Activated T-cell treated with anti-CD3 and anti-CD28 coated beads, Interleukin-2, amount 50 U/mL, for 48 hours (primary cell): ENCODE results near the gene CYFIP2.

Experiments used
- DNase-seq, 2 experiments: peaks; one replicate each; pipeline ENCODE4 v3.0.0-alpha.2; 2020

The CYFIP2 gene

DNA sequence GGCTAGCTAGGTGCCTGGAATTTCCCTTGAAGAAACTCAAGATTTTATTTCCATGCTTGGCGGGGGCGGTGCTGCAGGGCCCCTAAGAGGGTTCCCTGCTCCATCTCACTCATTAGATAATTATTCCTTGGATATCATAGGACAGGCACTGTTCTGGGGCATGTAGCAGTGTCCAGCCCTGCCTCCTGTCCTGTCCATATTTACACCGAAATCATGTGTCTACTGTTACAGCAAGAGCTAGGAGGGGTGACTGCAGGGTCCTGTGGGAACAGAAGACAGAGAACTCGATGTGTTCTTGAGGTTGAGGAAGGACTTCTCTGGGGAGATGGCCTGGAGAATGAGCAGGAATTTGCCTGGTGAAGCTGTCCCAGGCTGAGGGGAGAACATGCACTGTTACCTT, 96.6 kb downstream of the CYFIP2 start:
- no peak for DNase-seq

DNA sequence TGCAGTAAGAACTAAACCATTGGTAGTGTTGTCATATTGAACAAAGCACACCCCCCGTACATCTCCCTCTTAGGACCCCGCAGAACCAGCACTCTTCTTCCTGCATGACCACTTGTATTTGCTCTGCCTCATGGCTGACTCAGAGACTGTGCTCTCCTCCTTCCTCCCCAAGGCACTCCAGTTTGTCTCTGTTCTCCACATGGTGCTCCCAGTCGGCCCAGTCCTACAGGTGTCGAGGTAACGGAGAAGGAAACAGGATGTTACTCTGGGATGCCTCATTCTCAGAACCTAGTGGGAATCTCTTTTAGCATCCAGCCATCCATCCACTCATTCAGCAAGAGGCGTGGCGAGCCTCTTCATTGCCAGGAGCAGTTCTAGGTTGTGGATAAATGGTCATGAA, 97.1 kb downstream of the CYFIP2 start:
- no peak for DNase-seq

DNA sequence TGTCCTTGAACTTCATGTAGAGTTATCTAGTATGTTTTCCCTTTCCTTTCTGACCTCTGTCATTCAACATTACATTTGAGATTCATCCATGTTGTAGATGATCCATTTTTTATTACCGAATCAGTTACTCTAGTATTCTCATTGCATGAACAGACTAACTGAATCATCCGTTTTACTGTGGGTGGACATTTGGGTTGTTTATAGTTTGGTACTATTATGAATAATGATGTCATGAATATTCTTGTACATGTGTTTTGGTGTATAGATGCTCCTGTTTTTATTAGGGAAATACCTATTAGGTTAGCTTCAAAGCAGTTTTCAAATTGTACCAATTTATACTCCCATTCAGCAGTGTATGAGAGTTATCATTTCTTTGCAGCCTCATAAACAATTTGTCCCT, 99.8 kb downstream of the CYFIP2 start:
- no peak for DNase-seq

DNA sequence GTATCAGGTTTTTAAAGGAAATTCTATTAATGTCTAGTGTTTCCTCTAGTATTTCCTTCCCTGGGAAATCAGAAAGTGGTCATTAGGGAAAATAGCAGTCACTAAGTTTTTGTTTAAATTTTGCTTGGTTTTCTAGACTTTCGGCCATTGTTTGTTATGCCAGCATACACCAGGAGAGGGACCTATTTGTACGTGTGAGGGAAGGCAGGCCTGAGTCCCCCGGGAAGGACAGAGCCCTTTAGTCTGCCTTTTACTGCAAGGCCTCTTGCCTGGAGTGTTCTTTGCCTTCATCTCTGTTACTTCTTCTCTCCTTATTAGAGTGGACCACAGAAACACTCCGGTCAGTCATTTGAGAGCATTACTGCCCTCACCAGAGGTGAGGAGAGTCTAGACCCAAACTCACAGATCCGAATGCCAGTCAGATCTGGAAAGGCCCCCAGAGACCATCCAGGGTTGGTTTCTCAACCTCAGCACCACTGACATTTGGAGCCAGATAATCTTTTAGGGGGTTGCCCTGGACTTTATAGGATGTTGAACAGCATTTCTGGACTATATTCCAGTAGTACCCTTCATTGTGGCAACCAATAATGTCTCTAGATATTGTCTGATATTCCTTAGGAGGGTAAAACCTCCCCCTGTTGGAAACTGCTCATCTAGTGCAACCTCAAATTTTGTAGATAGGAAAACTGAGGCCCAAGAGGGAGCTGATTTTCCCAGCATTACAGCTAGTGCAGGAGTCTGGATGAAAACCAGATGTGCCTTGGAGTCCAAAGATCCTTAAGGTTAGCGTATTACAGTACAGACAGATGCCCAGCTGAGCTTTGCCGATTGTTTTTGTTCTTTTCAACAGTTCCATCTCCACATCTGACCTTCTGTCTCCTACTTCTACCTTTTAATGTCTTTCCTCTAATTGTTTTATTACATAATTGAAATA, 101.1 kb downstream of the CYFIP2 start:
- no peak for DNase-seq

DNA sequence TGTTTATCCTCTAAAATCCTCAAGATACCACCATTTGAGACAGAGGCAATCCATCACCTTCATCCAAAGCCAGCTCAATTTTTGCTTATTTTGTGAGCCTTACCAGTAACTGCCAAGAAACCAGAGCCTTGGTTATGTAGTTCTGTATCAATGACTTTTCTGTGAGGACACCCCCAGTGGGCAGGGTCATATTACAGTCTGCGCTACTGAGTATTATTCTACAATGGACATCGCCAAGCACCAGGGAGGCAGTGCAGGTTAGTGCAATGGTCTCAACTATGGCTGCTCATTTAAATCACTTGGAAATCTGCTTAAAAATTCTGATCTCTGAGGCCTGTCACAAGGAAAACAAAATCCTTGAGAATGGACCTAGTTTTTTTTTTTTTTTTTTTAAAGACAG, 103.6 kb downstream of the CYFIP2 start:
- no peak for DNase-seq

DNA sequence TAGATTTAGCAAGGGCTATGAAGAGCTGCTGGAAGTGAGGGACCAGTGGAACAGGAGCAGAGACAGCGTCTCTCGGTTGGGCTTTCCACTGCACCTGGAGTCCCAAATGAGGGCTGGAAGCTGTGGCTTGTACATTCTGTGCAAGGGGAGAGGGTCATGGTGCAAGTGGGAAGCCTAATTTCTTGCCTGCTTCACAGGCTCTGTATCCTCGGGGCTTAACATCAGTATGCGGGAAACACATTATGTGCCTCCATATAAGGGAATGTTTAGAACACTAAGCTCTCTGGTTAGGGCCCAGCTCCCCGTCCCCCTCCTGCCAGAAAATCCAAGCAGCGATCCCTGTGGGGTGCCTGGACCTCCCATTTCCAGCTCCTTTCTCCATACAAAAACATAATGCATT, 105.0 kb downstream of the CYFIP2 start:
- no peak for DNase-seq

DNA sequence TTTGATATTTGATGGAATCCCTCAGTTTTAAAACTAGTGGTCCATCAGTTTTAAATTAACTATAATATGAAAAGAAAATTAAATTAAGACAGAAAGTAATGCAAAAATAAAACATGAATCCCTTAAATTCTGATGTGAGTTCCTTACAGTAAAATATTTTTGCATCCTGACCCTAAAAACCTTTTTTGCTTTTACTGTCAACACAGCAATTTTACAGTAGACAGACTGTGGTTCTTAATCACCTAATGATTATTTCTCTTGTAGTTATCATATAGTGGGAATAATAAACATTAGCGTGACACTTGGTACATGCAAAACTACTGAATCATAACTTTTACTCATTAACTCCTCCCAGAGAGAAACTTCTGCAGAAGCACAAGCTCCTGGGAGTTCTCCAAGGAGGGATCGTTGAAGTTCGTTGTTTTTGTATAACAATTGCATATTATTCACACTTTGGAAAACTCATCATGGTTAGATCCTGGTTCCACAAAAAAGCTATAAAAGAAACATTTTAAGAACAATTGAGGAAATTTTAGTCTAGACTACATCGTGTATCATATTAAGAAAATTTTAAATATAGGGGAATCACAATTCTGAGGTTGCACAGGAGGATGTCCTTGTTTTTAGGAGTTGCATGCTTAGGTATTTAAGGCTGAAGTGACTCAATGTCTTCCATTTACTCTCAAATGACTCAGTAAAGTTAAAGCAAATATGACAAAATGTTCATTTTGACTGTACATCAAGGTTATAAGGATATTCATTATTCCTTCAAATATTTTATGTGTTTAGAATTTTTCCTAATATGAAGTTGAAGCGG, 105.9 kb downstream of the CYFIP2 start:
- no peak for DNase-seq

DNA sequence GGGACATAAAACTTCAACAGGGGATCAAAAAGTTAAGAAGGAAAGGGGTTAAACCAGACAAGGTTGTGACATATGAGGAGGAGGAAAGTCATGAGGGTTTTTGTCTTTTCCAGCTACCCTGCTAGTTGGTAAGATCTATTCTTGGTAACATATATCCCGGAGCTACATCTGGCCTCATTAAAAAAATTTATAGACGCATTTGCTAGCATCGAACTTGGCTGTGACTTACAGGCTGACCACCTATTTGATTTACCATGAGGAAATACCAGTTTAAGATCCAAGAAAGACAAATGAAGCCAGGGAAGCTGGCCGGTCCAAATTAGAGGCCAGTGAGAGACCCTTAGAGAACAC, 106.5 kb downstream of the CYFIP2 start:
- DNase-seq = no peak

DNA sequence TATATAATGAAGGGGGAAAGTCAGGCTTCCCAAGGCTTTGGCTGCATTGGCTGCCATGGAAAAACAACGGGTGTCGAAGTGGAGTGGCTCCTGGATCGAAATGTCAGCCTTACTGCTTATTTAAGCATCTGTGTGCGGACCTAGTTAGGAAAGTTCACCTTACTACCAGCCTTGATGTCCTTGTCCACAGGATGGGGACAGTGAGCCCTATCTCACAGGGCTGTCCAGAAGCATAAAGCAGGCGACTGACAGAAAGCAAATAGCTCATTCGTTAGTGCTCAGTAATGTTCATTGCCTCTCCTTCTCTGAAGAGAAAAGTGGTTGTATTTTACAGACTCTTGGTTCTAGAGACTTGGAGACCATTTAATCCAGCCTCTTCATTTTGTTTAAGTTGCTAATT, 112.6 kb downstream of the CYFIP2 start:
- DNase-seq = no peak

DNA sequence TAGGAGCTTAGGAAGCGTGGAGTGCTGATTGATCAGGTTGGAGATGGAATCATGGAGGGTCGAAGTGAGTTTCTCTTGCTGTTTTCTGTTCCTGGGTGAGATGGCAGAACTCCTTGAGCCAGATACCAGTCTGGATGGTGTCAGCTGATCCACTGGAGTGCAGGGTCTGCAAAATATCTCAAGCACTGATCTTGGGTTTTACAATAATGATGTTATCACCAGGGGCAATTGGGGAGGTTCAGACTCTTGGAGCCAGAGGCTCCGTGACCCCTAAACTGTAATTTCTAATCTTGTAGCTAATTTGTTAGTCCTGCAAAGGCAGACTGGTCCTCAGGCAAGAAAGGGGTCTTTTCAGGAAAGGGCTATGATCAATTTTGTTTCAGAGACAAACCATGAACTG, 114.1 kb downstream of the CYFIP2 start:
- no peak for DNase-seq

DNA sequence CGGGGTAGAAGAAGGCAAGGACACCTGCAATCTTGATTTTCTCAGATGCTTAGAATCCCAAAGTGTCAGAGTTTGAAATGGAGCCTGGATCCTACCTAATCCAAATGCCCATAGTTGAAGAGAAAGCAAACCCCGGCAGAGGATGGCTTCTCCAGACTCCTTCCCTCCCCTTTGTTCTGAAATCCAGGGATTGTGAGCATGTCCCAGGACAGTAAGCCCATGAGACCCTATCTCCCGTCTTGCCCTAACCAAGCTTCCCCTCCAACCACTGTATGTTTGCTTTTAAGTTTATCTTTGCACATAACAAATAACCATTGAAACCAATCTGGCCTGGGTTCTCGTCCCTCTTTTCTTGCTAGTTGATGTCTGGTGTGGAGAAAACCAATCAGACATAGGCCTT, 115.8 kb downstream of the CYFIP2 start:
- DNase-seq = no peak

DNA sequence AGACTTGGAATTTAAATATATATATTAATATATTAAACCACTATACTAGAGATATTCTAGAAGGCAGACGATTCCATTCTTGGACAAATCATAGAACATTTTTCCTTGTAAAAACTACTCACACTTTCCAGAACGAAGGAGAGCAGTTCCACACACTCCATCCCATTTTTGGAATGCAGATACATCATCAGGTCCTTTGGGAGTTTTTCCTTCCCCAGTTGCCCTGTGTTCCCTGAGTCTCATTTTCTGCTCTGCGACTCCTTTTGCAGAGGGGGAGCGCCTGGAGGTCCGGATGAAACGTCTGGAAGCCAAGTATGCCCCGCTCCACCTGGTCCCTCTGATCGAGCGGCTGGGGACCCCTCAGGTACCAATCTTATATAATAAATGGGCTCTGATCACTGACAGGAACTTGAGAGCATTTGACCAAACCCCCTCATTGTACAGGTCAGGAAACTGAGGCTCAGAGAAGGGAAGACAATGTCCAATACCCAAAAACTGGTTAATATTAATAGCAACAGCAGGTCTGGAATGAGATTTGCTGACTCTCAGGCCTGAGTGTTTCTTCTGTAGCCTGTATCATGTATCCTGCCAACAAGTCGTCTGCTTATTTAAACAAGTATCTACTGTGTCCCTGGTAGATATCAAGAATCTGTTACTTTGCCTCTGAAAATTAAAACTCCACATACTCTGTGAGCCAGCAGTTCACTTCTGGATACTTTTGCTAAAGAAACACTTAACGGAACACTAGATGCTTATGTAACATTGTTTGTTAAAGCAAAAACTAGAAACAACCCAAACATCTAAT, 117.3 kb downstream of the CYFIP2 start:
- no peak for DNase-seq

DNA sequence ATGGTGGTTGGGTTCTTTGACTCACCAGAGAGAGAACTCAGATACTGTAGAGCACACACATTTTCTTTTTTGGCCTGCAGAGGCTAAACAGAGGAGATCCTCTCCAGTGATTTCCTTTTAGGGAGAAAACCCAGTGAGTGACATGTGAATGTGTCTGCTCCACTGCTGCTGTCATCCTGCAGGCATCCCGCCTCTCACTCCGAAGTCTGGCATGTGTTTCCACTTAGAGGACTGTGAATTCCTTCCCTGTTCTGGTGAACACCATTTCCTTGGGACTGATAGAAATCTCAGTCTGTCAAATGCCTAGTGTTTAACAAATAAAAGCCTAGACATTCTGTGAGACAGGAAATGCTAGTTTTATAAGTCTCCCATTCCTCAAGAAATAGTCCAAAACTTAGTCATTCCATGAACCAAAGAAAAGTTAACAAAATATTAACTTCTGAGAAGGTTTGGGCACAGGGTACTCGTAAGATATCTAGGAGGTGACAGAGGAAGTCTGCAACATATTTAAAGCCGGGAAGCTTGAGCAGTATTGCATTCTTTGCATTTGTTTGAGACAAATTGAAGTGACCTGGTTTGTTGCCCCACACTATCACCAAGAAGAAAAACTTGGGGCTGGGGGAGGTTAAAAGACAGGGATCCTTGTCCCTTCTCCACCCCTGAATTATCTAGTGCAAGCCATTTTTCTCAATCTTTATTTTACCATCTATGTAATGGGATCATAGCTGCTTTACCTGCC, 119.2 kb downstream of the CYFIP2 start:
- no peak for DNase-seq

DNA sequence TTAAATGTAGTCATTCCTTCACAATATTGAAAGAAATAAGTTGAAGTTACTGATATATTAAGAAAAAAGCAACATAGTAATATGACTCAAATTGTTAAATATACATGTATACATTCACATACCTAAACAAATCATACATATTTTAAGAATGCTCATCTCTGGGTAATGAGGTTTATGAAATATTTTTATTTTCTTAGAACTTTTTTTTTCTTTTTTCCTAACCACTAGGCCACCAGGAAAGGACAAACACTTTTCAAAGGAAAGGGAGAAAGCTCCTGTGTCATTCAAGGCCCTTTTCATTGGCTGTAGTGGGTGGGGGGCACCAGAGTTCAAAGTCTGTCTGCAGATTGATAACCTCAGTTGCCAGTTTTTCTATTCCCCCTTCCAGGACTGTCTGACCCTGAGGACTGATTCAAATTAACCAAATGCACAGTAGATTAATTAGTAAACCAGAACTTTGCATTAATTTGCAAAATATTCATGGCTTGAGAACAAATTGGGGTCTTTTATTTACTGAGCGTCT, 121.2 kb downstream of the CYFIP2 start:
- no peak for DNase-seq

DNA sequence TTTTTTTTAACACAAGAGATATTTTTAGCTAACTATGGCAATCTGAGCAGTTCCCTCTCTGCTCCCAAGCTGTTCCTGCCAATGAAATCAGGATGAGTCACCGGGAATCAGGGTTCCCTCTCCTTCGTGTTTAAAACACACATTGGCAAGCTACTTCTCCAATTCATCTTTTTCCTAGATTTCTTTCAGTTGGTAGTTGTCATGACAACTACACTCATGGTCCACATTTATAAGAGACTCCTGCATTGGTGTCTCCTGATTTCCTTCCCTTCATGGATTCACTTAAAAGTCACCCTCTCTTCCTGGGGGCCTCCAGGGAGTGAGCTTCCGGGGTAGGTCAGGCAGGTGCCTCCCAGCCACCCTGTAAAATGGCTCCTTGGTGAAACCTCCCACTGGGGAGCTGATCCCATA, 121.8 kb downstream of the CYFIP2 start:
- no peak for DNase-seq

DNA sequence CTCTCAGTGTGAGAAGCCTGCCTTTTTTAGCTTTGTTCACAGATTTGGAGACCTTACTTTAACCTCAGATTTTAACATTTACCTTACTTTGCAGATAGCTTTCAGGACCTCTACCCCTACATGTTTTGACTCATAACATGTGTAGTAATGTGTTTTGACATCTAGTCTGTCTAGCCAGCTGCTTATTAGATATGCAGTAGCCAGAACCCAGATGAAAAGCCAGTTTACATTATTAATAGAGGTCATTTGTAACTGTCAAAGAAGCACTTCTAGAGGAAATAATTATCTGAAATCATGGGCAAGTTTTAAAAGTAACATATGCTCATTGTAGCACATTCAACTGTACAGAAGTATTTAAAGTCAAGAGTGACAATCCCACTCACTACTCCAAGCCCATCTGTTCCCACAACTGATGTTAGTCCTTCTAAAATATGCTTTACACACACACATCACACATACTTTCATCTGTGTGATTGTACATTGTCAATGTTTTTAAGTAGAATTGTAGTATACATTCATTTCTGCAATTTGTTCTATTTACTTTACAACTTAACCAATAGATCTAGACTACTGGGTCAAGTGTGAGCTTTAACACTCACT, 122.3 kb downstream of the CYFIP2 start:
- DNase-seq = no peak

DNA sequence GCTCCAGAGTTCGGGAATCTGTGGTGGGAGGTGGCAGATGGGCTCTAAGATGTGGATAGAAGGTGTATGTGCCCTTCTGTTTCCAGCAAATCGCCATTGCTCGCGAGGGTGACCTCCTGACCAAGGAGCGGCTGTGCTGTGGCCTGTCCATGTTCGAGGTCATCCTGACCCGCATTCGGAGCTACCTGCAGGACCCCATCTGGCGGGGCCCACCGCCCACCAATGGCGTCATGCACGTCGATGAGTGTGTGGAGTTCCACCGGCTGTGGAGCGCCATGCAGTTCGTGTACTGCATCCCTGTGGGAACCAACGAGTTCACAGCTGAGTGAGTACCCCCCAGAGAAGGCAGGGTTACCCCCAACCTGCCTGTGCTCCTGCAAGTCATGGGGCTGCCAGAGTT, 123.2 kb downstream of the CYFIP2 start:
- no peak for DNase-seq

DNA sequence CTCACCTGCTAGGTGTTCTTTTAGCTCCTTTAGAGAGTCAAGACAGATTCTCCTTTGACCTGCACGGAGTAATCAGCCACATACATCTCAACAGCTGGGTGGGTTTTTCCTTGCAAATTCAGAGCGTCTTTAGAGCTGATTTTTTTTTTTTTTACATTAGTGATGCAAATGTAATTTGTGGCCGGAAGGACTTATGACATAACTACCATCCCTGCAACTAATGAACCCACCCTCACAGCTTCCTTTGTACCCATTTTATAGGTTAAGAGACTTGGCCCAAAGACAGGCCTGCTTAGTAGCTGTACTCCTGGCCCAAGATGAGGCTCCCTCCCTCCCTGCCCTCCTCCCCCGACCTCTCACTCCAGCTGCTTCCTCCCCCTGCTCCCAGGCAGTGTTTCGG, 124.2 kb downstream of the CYFIP2 start:
- no peak for DNase-seq

DNA sequence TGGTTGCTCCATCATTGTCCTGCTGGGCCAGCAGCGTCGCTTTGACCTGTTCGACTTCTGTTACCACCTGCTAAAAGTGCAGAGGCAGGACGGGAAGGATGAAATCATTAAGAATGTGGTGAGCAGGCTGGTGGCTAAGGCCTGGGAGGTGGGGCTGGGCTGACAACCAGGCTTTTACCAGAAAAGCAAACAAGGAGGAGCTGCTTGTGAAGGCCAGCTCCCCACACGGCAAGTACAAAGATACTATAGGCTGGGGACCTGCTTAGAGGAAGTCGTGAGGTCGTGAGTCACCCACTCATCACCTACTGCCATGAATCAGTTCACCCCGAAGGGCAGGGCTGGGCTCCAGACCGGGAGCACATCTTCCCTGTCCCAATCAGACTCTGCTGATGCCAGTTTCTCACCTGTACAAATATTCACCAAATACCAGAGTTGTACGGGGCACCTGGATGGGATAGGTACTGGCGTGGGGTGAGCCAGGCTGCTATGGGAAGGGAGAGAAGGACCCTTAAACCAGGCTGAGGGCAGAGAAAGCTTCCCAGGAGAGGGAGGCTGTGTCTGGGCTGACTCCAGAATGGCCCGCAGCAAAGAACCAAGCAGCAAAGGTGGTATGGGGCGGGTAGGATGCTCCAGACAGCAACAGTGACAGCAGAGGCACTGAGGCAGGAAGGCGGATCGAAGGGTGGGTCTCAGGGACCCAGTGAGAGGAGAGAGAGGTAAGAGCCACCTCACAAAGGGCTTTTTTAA, 124.8 kb downstream of the CYFIP2 start:
- peak; percentile 79 to 84 for DNase-seq

DNA sequence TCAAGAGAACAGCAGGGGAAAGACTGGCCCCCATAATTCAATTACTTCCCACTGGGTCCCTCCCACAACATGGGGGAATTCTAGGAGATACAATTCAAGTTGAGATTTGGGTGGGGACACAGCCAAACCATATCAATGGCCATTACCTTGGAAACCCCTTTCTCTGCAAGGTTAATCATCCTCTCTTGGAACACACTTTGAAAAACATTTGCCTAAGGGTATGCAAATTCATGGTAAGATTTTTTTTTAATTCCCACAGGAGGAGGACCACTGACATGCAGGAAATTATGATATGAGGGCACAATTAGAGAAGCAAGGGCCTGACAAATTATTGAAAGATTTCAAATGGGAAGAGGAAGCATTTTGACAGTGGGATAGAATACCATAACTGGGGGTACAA, 132.4 kb downstream of the CYFIP2 start:
- DNase-seq = no peak
